Body of pancreas (tissue), 4 donors: ENCODE results near the gene KRT84. TPM values are rescaled to one million over a fixed set of nuclear protein-coding genes. Genes with fewer than 3 reads are reported as not detected.

Source experiments
- ATAC-seq: fragments of 150-250 bp; one replicate; pipeline ENCODE4 v1.9.1; 2016
- DNase-seq, 4 donors: peaks; one replicate each; pipeline ENCODE4 v3.0.0-alpha.2; 2019
- H3K27ac ChIP-seq, 4 donors: fragments of 200-600 bp; sonication (generic); 1 replicate in 3 of 4; 2 replicates in 1 of 4; pipeline versions ENCODE4 v1.5.1 to v1.6.1; 2016 to 2019; ENCODE audit warnings: mild to moderate bottlenecking in 1 of 4, mixed read lengths in 1 of 4, moderate library complexity in 1 of 4
- H3K27me3 ChIP-seq, 2 donors: fragments of 200-600 bp; sonication (generic); one replicate each; pipeline ENCODE4 v1.6.0; 2016; ENCODE audit warnings: mild to moderate bottlenecking in 1 of 2
- H3K36me3 ChIP-seq, 2 donors: fragments of 200-600 bp; sonication (generic); replicated peaks in 1 of 2; 2 replicates each; pipeline ENCODE4 v1.5.1; 2016; ENCODE audit warnings: low read depth in 2 of 2; ENCODE audit not compliant: insufficient read depth in 1 of 2
- H3K4me1 ChIP-seq: fragments of 200-600 bp; sonication (generic); one replicate; pipeline ENCODE4 v1.6.0; 2016
- H3K4me3 ChIP-seq, 2 donors: fragments of 200-600 bp; sonication (generic); 1 replicate in 1 of 2; 2 replicates in 1 of 2; pipeline ENCODE4 v1.5.1; 2016 to 2019
- H3K9me3 ChIP-seq, 3 donors: fragments of 200-600 bp; sonication (generic); 1 replicate in 2 of 3; 2 replicates in 1 of 3; pipeline ENCODE4 v1.5.1; 2016
- CTCF ChIP-seq, 7 experiments: fragments of 450-650 bp in 4 of 7; fragments of 200-600 bp in 3 of 7; sonication (generic) in 3 of 7; IDR thresholded peaks; one replicate each; pipeline ENCODE4 v1.5.1; 2016 to 2019; ENCODE audit warnings: antibody characterized with exemption in 7 of 7
- POLR2A ChIP-seq, 3 donors: fragments of 450-650 bp; IDR thresholded peaks; one replicate each; pipeline ENCODE4 v1.6.1; 2016; ENCODE audit warnings: antibody characterized with exemption in 3 of 3, mild to moderate bottlenecking in 2 of 3
- WGBS, 2 donors: methylation state at CpG; one replicate each; pipeline ENCODE4 v1.1.5; 2017; 5-methylcytosine and 5-hydroxymethylcytosine counted together
- intact Hi-C: fragments of 100-400 bp; cut with DNase I; formaldehyde crosslinking; loops from one replicate; pipeline ENCODE4 v1.15.1; 2023
- total RNA-seq, 2 donors: library from RNA; depleted of rRNA; stranded (reverse); fragments of >200 nt; gene quantifications; one replicate each; pipeline ENCODE4 v1.1.0, GENCODE V29; 2016

KRT84 gene
- total RNA-seq, 2 donors from 2014 or later, result not detected

DNA sequence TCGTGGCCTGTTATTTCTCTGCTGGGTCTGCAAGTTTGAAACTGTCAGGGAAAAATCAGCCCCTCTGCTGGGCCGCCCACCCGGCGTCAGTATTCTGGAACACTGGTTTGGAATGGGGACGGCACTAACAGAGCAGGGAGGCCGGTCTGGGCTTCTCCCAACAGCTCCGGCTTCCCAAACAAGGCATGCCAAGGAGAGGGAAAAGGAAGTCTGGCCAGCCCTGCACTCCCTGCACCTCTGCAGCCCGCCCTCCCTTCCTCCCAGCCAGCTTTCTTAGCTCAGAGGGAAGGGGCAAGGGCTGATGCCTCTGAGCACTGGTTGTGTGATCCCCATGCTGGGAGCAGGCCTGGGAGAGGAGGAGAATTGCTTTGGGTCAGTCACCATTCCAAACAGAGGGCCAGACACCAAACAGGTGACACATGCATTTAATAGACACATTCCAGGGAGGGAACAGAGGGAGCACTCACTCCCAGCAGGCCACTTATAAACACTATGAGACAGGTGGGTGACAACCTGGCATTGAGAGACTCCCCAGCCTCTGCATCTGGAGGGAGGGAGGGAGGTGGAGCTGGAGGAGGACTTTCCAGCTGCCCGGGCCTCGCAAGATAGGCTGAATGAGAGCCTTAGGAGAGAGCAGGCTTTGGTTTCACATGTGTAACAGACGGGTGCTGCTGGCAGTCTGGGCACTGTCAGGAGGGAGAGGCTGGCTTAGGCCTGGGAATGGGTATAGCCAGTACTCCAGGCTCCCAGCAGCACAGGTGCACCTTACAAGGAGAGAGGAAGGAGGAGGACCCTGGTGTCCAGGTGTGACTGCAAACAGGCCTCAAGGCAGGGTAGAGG lies 38.4 kb upstream of the KRT84 start:
- no peak for ATAC-seq
- intact Hi-C loops, result no loop called here

GRCh38 chr12:52423035-52423434 lies 37.6 kb upstream of the KRT84 start:
- no peaks in the 10 kb centered on the region for H3K9me3 ChIP-seq
- DNase-seq, result peak in 1 of 4 donors; percentile 13
- no peak for ATAC-seq
- intact Hi-C loops, result no loop called here
- H3K4me3 ChIP-seq, result no peak overlapping the region
- no peaks in the 10 kb centered on the region for H3K27me3 ChIP-seq
- H3K27ac ChIP-seq, result peak overlapping the region in 1 of 4 donors; percentile 25
- TF ChIP-seq CTCF (IDR thresholded peaks at IDR 0.05) (no peak), POLR2A (IDR thresholded peaks at IDR 0.05) (no peak)
- H3K36me3 ChIP-seq, result no peaks in the 10 kb centered on the region
- 73 to 75% methylated on average over 6 of the region's 6 CpGs for WGBS, 2 donors
- no peaks in the 10 kb centered on the region for H3K4me1 ChIP-seq

More for the DNA sequence above, 38.4 kb upstream of the KRT84 start:
- Histone ChIP-seq H3K4me1 (no peaks in the 10 kb centered on the region), H3K9me3 (no peaks in the 10 kb centered on the region), H3K36me3 (no peaks in the 10 kb centered on the region), H3K27ac (peak overlapping the region in 1 of 4 donors; percentile 25), H3K4me3 (no peak overlapping the region), H3K27me3 (no peaks in the 10 kb centered on the region)
- no peak for DNase-seq
- 68 to 75% methylated on average over 11 of the region's 11 CpGs for WGBS, 2 donors
- TF ChIP-seq POLR2A (IDR thresholded peaks at IDR 0.05), result no peak
- no peak for TF ChIP-seq CTCF (IDR thresholded peaks at IDR 0.05)

GRCh38 chr12:52419656-52420055 lies 34.2 kb upstream of the KRT84 start:
- intact Hi-C loops, result no loop called here
- 44 to 80% methylated on average over 1 of the region's 1 CpG for WGBS, 2 donors

DNA sequence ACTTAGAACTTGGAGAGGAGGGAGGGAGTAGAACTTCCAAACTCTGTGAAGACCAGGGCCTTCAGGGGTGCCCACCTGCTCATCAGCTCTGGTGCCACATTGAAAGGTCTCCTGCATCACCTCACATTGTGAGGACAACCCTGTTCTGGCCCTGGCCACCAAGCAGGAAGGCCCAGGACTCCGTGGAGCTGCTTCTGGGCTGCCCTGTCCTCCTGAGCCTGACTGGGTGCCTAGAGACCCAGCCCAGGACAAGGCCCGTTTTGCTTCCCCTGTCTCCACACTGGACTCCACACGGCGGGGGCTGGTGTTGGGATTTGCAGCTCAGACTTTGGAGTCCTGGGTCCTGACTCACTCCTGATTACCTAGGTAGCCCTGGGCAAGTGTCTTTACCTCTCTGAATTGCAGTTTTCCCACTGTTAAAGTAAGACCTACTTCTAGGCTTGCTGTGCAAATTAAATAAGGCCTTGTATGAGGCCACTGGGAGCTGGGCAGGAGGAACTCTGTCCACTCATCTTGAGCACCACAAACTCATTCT lies 33.2 kb upstream of the KRT84 start:
- WGBS, 2 donors, result 68 to 78% methylated on average over 4 of the region's 4 CpGs
- DNase-seq (no peak), ATAC-seq (no peak)
- no peaks in the 10 kb centered on the region for H3K9me3 ChIP-seq
- H3K36me3 ChIP-seq, result no peaks in the 10 kb centered on the region
- TF ChIP-seq POLR2A (IDR thresholded peaks at IDR 0.05), result no peak
- no peak for TF ChIP-seq CTCF (IDR thresholded peaks at IDR 0.05)
- no peak overlapping the region for H3K4me3 ChIP-seq
- H3K27me3 ChIP-seq, result no peaks in the 10 kb centered on the region
- intact Hi-C loops, result no loop called here
- no peak overlapping the region for H3K27ac ChIP-seq
- no peaks in the 10 kb centered on the region for H3K4me1 ChIP-seq

More at GRCh38 chr12:52419656-52420055, 34.2 kb upstream of the KRT84 start:
- H3K9me3 ChIP-seq, result no peaks in the 10 kb centered on the region
- no peak for DNase-seq
- no peaks in the 10 kb centered on the region for H3K4me1 ChIP-seq
- ATAC-seq, result no peak
- no peaks in the 10 kb centered on the region for H3K27me3 ChIP-seq
- no peak for TF ChIP-seq CTCF (IDR thresholded peaks at IDR 0.05)
- no peak for TF ChIP-seq POLR2A (IDR thresholded peaks at IDR 0.05)
- no peak overlapping the region for H3K27ac ChIP-seq
- no peaks in the 10 kb centered on the region for H3K36me3 ChIP-seq
- H3K4me3 ChIP-seq, result no peak overlapping the region
